ENCODE data around the gene SDHA.

SDHA gene

DNA sequence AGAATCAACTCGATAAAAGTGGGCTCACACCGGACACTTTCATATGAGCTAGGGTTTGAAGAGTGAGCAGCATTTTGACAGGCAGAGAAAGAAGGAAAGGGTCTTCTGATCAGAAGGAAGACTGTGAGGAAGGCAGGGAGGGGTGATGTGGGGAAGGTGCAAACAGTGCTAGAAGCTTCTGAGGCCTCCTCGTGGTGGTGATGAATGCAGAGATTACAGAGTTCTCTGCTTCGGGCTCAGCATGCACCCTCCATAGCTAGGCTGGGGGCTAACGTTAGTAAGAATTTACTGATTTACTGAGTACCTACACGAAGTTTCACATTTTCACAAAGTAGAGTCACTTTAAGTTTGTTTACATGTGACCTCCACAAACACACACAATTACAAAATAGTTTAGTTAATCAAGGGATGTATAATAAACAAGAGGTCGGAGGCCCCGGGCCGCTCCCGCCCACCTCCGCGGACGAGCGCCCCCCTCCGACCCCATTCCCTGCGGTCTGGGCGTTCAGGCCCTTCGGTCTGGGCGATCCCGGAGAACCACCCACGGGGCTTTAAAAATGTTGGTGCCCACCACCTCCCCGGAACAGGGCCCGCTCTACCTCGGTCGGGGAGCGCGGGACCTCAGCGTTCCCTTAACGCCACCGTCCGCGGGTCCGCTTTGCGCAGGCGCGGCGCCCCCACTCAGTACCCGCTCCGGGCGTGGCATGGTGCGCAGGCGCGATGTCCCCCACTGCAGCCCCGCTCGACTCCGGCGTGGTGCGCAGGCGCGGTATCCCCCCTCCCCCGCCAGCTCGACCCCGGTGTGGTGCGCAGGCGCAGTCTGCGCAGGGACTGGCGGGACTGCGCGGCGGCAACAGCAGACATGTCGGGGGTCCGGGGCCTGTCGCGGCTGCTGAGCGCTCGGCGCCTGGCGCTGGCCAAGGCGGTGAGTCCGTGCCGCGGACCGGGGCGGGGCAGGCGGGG lies at the start of gene SDHA, which contains the start of gene CCDC127:
SDHA (plus strand) TSS at position 827 of the 963 bp plus-strand sequence; CDS start at position 863, 36 bp downstream.
CCDC127 (minus strand) TSS at position 660 of the 963 bp plus-strand sequence. CDS start 1,304 bp downstream, outside the sequence.
- peak; percentile 96 for DNase-seq (ENCODE audit: low read depth, low spot score)

DNA sequence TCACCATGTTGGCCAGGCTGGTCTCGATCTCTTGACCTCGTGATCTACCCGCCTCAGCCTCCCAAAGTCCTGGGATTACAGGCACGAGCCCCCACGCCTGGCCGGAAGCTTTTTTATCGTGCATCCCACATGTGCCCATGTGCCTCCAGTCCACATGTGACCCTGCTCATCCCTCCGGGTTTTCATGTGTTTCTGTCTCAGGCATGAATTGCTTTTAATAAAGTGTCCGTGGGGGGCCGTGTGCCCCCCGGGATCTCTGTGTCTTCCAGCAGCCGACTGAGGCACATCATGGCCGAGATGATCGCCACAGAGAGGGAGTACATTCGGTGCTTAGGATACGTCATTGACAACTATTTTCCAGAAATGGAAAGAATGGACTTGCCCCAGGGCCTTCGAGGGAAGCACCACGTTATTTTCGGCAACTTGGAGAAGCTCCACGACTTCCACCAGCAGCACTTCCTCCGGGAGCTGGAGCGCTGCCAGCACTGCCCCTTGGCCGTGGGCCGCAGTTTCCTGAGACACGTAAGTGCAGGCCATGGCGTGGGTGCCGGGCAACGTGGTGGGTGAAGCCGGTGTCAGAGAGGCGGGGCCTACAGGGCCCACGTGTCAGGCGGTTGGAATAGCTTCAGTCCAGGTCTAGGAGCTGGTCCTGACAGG lies 48.9 kb upstream of the SDHA start:
- DNase-seq (ENCODE audit: low read depth, low spot score), result no peak

- DNase-seq (ENCODE audit: low read depth, low spot score), result no peak
Measured at GRCh38 chr5:169728-170094, 48.4 kb upstream of the SDHA start.

GRCh38 chr5:170971-171800 lies 46.9 kb upstream of the SDHA start:
- no peak for DNase-seq (ENCODE audit: low read depth, low spot score)

- DNase-seq (ENCODE audit: low read depth, low spot score), result no peak
Measured at GRCh38 chr5:171801-172331, 46.3 kb upstream of the SDHA start.

- DNase-seq (ENCODE audit: low read depth, low spot score), result no peak
Measured at GRCh38 chr5:172421-172820, 45.7 kb upstream of the SDHA start.

GRCh38 chr5:172841-173251 lies 45.3 kb upstream of the SDHA start:
- no peak for DNase-seq (ENCODE audit: low read depth, low spot score)

DNA sequence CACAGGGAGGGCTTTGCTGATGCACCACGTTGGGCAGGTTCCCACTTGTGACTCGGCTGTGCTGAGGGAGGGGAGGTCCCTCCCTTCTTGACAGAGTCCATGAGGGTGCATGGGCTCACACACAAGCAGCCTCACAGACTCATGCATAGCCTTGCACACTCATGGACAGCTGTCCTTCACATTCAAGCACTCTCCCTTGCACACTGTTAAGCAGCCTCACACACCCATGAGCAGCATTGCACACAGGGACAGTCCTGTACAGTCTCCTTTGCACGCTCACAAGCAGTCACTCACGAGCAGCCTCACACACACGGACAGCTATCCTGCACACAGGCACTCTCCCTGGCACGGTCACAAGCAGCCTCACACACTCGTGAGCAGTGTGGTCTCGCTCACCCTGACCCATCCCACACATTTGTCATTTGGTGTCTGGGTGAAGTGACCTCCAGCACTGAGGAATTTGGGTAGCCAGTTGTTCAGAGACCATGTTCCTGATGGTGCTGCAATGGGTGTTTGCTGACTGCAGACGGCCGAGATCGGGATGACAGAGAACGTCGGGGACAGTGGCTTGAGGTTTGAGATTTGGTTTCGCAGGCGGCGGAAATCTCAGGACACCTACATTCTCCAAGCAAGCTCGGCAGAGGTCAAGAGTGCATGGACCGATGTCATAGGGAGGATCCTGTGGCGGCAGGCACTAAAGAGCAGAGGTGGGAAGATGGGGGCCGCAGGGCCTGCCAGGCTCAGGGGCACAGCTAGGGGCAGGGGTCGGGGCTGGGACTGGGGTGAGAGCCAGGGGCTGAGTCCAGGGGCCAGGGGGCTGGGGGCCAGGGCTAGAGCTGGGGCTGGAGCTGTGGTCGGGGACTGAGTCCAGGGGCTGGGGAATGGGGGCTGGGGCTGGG lies 44.5 kb upstream of the SDHA start:
- no peak for DNase-seq (ENCODE audit: low read depth, low spot score)

- no peak for DNase-seq (ENCODE audit: low read depth, low spot score)
Measured at GRCh38 chr5:174291-174600, 43.9 kb upstream of the SDHA start.

- no peak for DNase-seq (ENCODE audit: low read depth, low spot score)
Measured at GRCh38 chr5:174876-175465, 43.1 kb upstream of the SDHA start.

- no peak for DNase-seq (ENCODE audit: low read depth, low spot score)
Measured at GRCh38 chr5:176296-176823, 41.8 kb upstream of the SDHA start.

GRCh38 chr5:178110-178509 lies 40.0 kb upstream of the SDHA start:
- DNase-seq (ENCODE audit: low read depth, low spot score), result no peak

GRCh38 chr5:179401-179800 lies 38.7 kb upstream of the SDHA start:
- DNase-seq (ENCODE audit: low read depth, low spot score), result no peak

- DNase-seq (ENCODE audit: low read depth, low spot score), result no peak
Measured at GRCh38 chr5:180286-180918, 37.7 kb upstream of the SDHA start.

- no peak for DNase-seq (ENCODE audit: low read depth, low spot score)
Measured at GRCh38 chr5:181160-181559, 37.0 kb upstream of the SDHA start.

GRCh38 chr5:181566-181965 lies 36.6 kb upstream of the SDHA start:
- no peak for DNase-seq (ENCODE audit: low read depth, low spot score)

- no peak for DNase-seq (ENCODE audit: low read depth, low spot score)
Measured at GRCh38 chr5:182126-182525, 36.0 kb upstream of the SDHA start.

DNA sequence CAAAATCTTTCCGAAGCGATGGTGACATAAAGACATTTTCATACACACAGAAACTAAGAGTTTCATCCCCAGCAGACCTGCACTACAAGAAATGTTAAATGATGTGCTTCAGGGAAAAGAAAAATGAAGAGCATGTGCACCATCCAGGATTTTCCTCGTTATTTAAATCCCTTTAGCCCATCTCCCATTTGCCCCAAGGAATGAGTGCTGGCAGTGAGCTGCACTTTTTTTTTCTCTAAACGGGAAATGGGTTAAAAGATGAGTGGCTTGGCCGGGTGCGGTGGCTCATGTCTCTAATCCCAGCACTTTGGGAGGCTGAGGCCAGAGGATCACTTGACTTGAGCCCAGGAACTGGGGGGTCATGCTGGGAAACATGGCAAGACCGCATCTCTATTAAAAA lies 33.6 kb upstream of the SDHA start:
- no peak for DNase-seq (ENCODE audit: low read depth, low spot score)

Data from activated naive CD8-positive, alpha-beta T cell treated with anti-CD3 and anti-CD28 coated beads, Interleukin-2, amount 50 U/mL, for 16 hours (primary cell).